ENCODE data around the gene S100A6. TPM values are rescaled to one million over a fixed set of nuclear protein-coding genes. Genes with fewer than 3 reads are reported as not detected.

Gene S100A6
- total RNA-seq, 1 donor from 2014 or later = 562 TPM

DNA sequence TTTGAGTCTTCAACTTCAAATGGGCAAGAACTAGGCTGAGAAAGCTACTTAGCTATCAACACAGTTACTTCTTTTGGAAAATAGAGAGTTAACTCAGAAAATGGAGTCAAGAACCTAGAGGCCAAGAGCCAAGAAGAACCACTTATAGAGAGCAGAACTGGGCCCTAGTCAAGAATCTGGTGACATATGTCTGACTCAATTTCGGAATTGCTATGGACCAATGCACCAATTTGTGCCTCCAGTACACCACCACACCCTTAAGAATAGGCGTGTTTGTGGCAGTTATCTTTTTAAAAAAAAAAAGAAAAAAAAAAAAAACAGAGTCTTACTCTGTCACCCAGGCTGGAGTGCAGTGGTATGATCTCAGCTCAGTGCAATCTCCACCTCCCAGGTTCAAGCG, 22.1 kb upstream of the S100A6 start:
- Histone ChIP-seq H3K4me3 (no peak overlapping the region), H3K4me1 (peaks cover 23% of the 10 kb centered on the region), H3K27me3 (no peaks in the 10 kb centered on the region), H3K36me3 (no peaks in the 10 kb centered on the region), H3K9me3 (no peaks in the 10 kb centered on the region), H3K27ac (no peak overlapping the region)
- TF ChIP-seq POLR2A (IDR thresholded peaks at IDR 0.05) = no peak
- no peak for TF ChIP-seq POLR2AphosphoS5 (IDR thresholded peaks at IDR 0.05; ENCODE audit: insufficient read depth in 1 of 2, low read depth in 1 of 2)
- TF ChIP-seq, protein P1, sequence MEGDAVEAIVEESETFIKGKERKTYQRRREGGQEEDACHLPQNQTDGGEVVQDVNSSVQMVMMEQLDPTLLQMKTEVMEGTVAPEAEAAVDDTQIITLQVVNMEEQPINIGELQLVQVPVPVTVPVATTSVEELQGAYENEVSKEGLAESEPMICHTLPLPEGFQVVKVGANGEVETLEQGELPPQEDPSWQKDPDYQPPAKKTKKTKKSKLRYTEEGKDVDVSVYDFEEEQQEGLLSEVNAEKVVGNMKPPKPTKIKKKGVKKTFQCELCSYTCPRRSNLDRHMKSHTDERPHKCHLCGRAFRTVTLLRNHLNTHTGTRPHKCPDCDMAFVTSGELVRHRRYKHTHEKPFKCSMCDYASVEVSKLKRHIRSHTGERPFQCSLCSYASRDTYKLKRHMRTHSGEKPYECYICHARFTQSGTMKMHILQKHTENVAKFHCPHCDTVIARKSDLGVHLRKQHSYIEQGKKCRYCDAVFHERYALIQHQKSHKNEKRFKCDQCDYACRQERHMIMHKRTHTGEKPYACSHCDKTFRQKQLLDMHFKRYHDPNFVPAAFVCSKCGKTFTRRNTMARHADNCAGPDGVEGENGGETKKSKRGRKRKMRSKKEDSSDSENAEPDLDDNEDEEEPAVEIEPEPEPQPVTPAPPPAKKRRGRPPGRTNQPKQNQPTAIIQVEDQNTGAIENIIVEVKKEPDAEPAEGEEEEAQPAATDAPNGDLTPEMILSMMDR (IDR thresholded peaks at IDR 0.05) = no peak
- intact Hi-C loops (cut with DNase I) = no loop called here
- no peak for DNase-seq (ENCODE audit: extremely low spot score in 2 of 2)

DNA sequence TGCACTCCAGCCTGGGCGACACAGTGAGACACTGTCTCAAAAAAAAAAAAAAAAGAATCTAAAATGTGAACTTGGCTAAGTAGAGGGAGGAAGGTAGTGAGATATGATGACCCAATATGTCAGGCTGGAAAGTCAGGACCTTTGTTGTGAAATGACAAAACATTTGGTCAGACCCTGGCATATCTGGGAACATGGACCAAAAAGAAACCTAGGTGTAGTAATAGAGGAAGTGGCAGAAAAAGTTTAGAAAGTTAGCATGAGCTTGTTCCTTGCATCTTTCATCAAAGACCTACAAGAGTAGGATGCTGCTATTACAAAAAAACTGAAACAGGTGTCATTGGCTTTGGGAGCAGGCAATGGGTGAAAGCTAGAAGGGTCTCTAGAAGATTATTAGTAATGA, 20.6 kb upstream of the S100A6 start:
- no peaks in the 10 kb centered on the region for H3K36me3 ChIP-seq
- DNase-seq (ENCODE audit: extremely low spot score in 2 of 2) = no peak
- H3K4me1 ChIP-seq = peaks cover 25% of the 10 kb centered on the region
- H3K27me3 ChIP-seq = no peaks in the 10 kb centered on the region
- intact Hi-C loops (cut with DNase I) = no loop called here
- TF ChIP-seq, protein P1 (IDR thresholded peaks at IDR 0.05) = no peak
- no peaks in the 10 kb centered on the region for H3K9me3 ChIP-seq
- H3K27ac ChIP-seq = no peak overlapping the region
- no peak overlapping the region for H3K4me3 ChIP-seq

DNA sequence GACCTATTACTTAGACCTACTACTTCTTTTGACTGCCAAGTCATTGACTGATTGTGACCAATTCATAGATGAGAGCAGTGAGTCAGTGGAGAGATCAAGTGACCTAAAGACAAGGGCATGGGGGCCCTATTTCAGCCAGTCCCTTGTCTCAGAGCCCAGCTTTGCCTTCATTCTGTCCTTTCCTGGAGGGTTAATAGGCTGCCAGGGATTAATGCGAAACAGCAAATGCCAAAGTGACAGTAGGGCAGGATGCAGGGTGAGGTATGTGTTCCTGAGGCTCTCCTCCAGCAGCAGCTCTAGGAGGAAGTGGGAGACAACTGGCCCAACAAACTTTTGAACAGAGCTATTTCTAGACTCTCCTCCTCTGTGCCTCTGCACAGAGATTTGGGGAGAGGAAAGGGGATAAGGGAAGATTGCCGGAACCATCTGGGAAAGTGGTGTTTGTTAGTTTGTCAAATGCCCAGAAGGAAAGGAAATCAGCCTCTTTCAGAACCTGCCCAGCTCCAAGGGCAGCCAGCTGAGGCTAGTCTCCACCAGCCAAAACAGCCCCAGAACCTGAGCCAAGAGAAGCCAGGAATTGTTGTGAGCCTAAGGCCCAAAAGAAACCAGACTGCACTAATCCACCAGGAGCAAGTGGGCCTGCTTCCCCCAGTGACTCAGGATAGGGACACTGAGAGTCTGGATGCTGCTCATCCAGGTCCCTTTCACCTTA, 18.2 kb upstream of the S100A6 start:
- H3K27ac ChIP-seq = peak overlapping the region; percentile 54
- H3K4me1 ChIP-seq = peaks cover 48% of the 10 kb centered on the region
- peak in 1 of 2 donors; percentile 85 for DNase-seq (ENCODE audit: extremely low spot score in 2 of 2)
- intact Hi-C loops (cut with DNase I) = no loop called here
- TF ChIP-seq POLR2A (IDR thresholded peaks at IDR 0.05) = no peak
- no peak for TF ChIP-seq POLR2AphosphoS5 (IDR thresholded peaks at IDR 0.05; ENCODE audit: insufficient read depth in 1 of 2, low read depth in 1 of 2)
- TF ChIP-seq, protein P1 (IDR thresholded peaks at IDR 0.05) = no peak
- no peaks in the 10 kb centered on the region for H3K9me3 ChIP-seq
- H3K36me3 ChIP-seq = no peaks in the 10 kb centered on the region
- H3K4me3 ChIP-seq = no peak overlapping the region
- H3K27me3 ChIP-seq = no peaks in the 10 kb centered on the region

DNA sequence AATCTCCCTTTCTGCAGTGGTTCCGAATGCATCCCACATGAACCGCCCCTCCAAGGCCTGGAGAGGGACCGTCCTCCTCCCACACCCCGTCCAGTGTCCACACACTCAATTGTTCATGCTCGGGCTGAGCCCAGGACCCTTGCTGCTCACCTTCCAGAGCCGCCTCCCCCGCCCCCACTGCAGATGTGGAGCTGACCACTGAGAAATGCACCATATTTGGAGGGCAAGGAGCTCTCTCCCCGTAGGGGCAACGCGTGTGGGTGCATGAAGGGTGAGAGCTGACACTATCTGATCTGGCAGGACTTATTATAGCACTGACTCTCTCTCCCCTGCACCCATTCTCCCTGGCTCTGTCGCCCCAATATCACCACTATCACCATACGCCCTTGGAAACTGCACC, 17.3 kb upstream of the S100A6 start:
- Histone ChIP-seq H3K27ac (peak overlapping the region; percentile 54), H3K4me3 (no peak overlapping the region), H3K4me1 (peaks cover 57% of the 10 kb centered on the region), H3K9me3 (no peaks in the 10 kb centered on the region), H3K36me3 (no peaks in the 10 kb centered on the region), H3K27me3 (no peaks in the 10 kb centered on the region)
- intact Hi-C loops (cut with DNase I) = no loop called here
- no peak for DNase-seq (ENCODE audit: extremely low spot score in 2 of 2)
- TF ChIP-seq, protein P1 (IDR thresholded peaks at IDR 0.05) = no peak
- TF ChIP-seq POLR2A (IDR thresholded peaks at IDR 0.05) (no peak), POLR2AphosphoS5 (IDR thresholded peaks at IDR 0.05; ENCODE audit: insufficient read depth in 1 of 2, low read depth in 1 of 2) (no peak)

DNA sequence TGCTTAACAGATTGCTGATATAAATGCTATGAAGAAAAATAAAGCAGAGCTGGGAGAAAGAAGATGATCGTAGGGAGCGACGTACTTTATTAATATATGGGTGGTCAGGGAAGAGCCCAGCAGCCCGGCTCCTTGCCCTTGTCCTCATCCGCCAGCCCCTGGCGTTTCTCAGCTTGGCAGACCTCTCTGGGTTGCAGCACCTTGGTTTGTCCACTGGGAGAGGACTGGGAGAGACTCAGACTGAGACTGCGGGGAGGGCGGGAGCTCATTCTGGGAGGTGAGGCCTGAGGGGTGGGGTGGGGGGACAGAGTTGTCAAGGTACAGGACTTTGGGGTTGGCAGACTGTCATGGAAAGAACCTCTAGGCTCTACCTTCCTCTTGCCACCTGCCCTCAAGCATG, 16.5 kb upstream of the S100A6 start:
- Histone ChIP-seq H3K27me3 (no peaks in the 10 kb centered on the region), H3K36me3 (no peaks in the 10 kb centered on the region), H3K4me1 (peaks cover 64% of the 10 kb centered on the region), H3K4me3 (no peak overlapping the region), H3K27ac (peak overlapping the region; percentile 3), H3K9me3 (no peaks in the 10 kb centered on the region)
- intact Hi-C loops (cut with DNase I) = no loop called here
- TF ChIP-seq, protein P1 (IDR thresholded peaks at IDR 0.05) = no peak
- TF ChIP-seq POLR2A (IDR thresholded peaks at IDR 0.05) = no peak
- no peak for TF ChIP-seq POLR2AphosphoS5 (IDR thresholded peaks at IDR 0.05; ENCODE audit: insufficient read depth in 1 of 2, low read depth in 1 of 2)
- DNase-seq (ENCODE audit: extremely low spot score in 2 of 2) = no peak
